Activated naive CD8-positive, alpha-beta T cell treated with anti-CD3 and anti-CD28 coated beads for 36 hours (primary cell): ENCODE measurements around the gene BAZ2B. TPM values are rescaled to one million over a fixed set of nuclear protein-coding genes. Genes with fewer than 3 reads are reported as not detected.

Experiments used
- DNase-seq: peaks from one replicate; pipeline ENCODE4 v3.0.0; 2021
- H3K27ac Mint-ChIP-seq: one replicate; pipeline ENCODE4 v1.8.0; 2022; ENCODE audit warnings: mild to moderate bottlenecking, moderate library complexity, mixed read lengths
- H3K27me3 Mint-ChIP-seq: one replicate; pipeline ENCODE4 v1.8.0; 2022; ENCODE audit warnings: mild to moderate bottlenecking, mixed read lengths
- H3K36me3 Mint-ChIP-seq: one replicate; pipeline ENCODE4 v1.8.0; 2021; ENCODE audit warnings: mild to moderate bottlenecking, mixed read lengths
- H3K4me1 Mint-ChIP-seq: one replicate; pipeline ENCODE4 v1.8.0; 2021; ENCODE audit warnings: mixed read lengths
- H3K4me3 Mint-ChIP-seq: one replicate; pipeline ENCODE4 v1.8.0; 2022; ENCODE audit warnings: mild to moderate bottlenecking, moderate library complexity, mixed read lengths
- H3K9me3 Mint-ChIP-seq: one replicate; pipeline ENCODE4 v1.8.0; 2022; ENCODE audit warnings: mixed read lengths
- total RNA-seq, 2 experiments: library from RNA; stranded (reverse); gene quantifications; one replicate each; pipeline ENCODE4 v1.2.3, GENCODE V29; 2021

Gene BAZ2B
- total RNA-seq, 2 experiments from 2014 or later, result 8.3 TPM

DNA sequence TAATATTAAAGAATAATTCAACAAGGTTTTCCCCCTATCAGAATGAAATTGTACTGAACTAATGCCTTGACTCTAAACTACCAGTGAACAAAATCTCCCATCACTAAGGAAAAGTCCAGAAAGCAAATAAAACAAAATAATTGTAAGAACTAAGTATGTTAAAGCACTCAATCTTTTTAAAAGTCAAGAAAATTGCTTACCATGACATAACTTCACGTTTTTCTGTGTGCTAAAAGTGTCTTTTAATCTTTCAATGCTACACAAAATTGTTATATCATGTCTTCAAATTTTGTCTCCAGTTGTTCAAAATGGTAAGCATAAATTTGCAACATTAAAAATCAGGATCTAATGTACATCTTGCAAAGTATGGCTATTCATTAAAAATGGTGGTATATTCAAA, 156.1 kb downstream of the BAZ2B start:
- H3K36me3 Mint-ChIP-seq, result peaks cover 6% of the 10 kb centered on the region
- H3K4me1 Mint-ChIP-seq, result peaks cover 18% of the 10 kb centered on the region
- peaks cover 2% of the 10 kb centered on the region for H3K9me3 Mint-ChIP-seq
- no peak for DNase-seq
- no peak overlapping the region for H3K27ac Mint-ChIP-seq
- no peaks in the 10 kb centered on the region for H3K27me3 Mint-ChIP-seq
- H3K4me3 Mint-ChIP-seq, result no peak overlapping the region

DNA sequence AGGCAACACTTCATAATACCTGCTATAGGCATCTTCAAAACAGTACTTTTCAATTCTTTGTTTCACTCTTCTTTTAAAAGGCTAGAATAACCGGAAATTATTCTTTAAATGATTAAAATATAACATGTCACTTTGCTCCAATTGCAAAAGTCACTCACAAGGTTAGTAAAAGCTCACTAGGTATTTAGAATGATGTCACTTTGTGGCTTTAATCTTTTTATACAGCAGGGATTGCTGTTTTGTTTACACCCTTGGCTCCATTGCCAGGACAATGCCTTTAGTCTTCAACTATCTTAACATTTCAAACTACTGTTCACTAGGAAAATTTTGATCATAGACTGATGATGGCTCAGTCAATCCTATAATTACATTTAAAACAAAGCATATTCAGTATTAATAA, 157.1 kb downstream of the BAZ2B start:
- no peak for DNase-seq
- Mint-ChIP-seq H3K9me3 (peaks cover 2% of the 10 kb centered on the region), H3K4me3 (no peak overlapping the region), H3K27me3 (no peaks in the 10 kb centered on the region), H3K27ac (no peak overlapping the region), H3K4me1 (peaks cover 19% of the 10 kb centered on the region), H3K36me3 (peaks cover 6% of the 10 kb centered on the region)

DNA sequence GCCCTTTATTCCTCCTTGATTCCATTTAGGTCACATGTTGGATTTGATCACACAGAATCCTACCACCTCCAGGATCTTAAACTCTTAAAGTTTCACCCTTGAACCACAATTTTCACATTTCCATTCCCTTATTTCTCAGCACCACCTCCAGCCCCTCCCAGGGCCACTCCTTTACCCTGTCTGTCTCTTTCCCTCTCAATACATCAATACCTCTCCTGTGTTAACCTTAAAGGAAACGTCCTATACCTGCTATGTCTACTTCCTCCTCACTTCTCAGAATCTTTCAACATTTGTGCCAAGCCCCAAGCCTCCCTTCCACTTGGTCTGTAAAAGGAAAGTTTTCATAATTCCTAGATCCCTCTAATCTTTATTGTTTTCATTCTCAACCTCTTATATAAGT, 158.8 kb downstream of the BAZ2B start:
- no peak overlapping the region for H3K27ac Mint-ChIP-seq
- H3K4me1 Mint-ChIP-seq, result peaks cover 19% of the 10 kb centered on the region
- peaks cover 6% of the 10 kb centered on the region for H3K36me3 Mint-ChIP-seq
- H3K9me3 Mint-ChIP-seq, result peaks cover 2% of the 10 kb centered on the region
- H3K4me3 Mint-ChIP-seq, result no peak overlapping the region
- no peaks in the 10 kb centered on the region for H3K27me3 Mint-ChIP-seq
- DNase-seq, result no peak

DNA sequence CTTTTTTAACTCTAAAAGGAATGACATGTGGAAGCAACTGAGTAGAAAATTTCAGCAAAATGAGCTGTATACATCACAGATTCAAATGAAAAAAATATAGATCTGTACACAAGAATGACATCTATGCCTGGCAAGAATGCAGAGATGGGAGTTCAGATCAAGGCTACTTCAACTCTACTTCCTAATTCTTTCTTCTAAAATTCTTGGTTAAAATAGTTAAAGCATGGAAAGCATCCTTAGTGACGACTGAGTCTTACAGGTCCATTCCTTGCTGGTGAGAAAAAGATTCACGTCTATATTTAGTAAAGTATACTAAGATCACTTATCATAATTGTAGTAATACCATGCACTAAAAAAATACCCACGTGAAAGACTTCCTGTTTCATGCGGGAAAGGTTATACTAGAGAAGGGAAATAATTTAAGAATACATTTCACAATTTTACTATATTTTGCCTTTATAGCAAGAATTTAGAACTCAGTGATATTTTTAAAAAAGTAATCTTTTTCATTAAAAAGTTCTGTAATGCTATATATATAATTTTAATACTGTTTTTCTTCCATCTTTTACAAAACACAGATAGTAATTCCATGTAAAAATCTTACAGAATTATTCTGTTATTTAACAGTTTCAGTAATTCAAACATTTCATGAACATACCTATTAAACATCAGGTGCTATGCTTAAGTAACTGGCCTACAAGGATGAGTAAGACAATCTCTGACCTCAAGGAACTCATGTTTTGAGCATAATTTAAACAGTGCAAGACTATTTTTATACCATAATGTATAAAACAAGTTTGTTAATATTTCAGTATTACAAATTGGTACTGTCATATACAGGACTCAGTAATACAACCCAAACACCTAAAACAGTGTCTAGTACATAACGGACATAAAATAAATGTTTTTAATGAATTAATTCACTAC, 159.6 kb downstream of the BAZ2B start:
- Mint-ChIP-seq H3K36me3 (peaks cover 6% of the 10 kb centered on the region), H3K27me3 (no peaks in the 10 kb centered on the region), H3K4me1 (peaks cover 19% of the 10 kb centered on the region), H3K4me3 (no peak overlapping the region), H3K27ac (no peak overlapping the region), H3K9me3 (peaks cover 2% of the 10 kb centered on the region)
- DNase-seq, result no peak

DNA sequence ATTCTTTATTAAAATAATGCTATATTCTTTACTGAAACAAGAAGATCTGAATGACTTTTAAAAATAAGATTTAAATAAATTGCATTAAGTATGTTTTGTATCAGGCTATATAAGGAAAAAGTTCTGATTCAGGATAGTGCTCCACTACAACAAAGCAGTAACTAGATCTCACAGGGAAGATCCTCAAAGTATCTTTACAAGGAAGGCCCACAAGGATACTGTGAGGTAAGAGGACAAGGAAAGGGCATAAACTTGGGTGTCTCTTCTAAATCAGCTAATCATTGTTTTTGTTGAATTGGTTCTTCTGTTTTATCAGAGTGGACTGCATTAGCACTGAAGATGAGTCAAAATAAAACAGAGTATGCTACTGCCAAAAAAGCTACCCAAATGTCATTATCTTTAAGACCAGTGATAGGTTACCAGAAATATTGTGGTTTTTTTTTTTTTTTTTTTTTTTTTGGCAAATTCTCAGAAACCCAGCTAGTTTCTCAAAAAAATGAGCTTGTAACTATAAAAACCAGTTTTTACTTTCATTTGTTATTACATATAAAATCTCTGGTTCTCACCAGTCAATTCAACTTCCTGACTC, 160.9 kb downstream of the BAZ2B start:
- no peak overlapping the region for H3K4me3 Mint-ChIP-seq

DNA sequence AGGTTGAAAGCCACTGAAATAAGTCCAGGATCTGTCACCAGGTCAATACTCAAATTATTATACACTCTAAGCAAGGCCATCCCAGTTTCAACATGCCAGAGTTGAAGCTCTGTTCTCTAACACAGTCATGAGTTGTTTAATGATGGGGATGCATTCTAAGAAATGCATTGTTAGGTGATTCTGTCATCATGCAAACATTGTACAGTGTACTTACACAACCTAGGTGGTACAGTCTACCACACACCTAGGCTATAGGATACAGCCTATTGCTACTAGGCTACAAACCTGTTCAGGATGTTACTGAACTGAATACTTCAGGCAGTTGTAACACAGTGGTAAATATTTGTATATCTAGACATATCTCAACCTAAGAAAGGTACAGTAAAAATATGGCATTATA, 162.2 kb downstream of the BAZ2B start:
- no peak overlapping the region for H3K27ac Mint-ChIP-seq
- H3K36me3 Mint-ChIP-seq, result peaks cover 6% of the 10 kb centered on the region
- peaks cover 2% of the 10 kb centered on the region for H3K9me3 Mint-ChIP-seq
- DNase-seq, result no peak
- H3K27me3 Mint-ChIP-seq, result no peaks in the 10 kb centered on the region
- H3K4me1 Mint-ChIP-seq, result peaks cover 19% of the 10 kb centered on the region
- H3K4me3 Mint-ChIP-seq, result no peak overlapping the region

More for the DNA sequence above, 160.9 kb downstream of the BAZ2B start:
- H3K27ac Mint-ChIP-seq, result peak overlapping the region; percentile 63
- H3K36me3 Mint-ChIP-seq, result peaks cover 6% of the 10 kb centered on the region
- DNase-seq, result no peak
- H3K27me3 Mint-ChIP-seq, result no peaks in the 10 kb centered on the region
- H3K4me1 Mint-ChIP-seq, result peaks cover 19% of the 10 kb centered on the region
- peaks cover 2% of the 10 kb centered on the region for H3K9me3 Mint-ChIP-seq

DNA sequence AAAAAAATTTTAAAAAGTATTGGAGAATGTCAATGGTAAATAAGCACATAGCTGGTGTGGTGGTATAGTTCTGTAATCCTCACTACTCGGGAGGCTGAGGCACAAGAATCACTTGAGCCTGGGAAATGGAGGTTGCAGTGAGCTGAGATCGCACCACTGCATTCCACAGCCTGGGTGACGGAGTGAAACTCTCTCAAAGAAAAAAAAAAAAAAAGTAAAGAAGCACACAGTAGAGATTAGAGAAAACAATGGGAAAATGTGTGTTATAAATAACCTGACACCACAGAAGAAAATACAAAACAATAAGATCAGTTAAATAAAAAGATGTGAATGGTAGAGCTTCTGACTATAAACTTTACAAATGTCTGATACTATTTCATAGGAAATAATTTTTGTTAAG, 166.2 kb downstream of the BAZ2B start:
- no peak overlapping the region for H3K4me3 Mint-ChIP-seq
- no peak overlapping the region for H3K27ac Mint-ChIP-seq
- peaks cover 11% of the 10 kb centered on the region for H3K36me3 Mint-ChIP-seq
- no peaks in the 10 kb centered on the region for H3K9me3 Mint-ChIP-seq
- H3K4me1 Mint-ChIP-seq, result peaks cover 2% of the 10 kb centered on the region
- no peak for DNase-seq
- H3K27me3 Mint-ChIP-seq, result no peaks in the 10 kb centered on the region

DNA sequence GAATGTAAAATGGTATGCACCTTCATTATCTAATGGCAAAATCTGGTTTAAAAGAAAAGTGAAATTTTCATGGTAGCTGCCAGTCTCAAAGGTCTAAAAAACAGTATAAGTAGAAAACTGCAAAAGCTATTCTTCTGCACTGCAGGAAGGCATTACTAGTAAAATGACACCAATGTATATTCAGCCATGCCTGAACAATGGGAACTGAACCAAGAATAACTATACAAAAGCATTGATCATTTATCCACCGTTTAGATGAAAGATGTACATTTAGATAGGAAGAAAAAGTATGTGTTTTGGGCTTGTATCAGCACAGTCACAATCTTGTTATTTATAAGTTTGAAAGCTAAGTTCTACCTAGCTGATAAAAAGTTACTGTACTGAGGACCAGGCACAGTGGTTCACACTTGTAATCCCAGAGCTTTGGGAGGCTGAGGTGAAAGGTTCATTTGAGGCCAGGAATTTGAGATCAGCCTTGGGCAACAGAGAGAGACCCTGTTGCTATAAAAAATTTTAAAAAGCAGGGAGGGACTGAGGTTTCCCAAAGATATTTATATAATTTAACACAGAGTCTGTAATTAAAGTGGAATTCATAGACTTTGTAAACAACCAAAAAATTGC, 166.7 kb downstream of the BAZ2B start:
- Mint-ChIP-seq H3K9me3 (no peaks in the 10 kb centered on the region), H3K27ac (no peak overlapping the region), H3K4me3 (no peak overlapping the region)

DNA sequence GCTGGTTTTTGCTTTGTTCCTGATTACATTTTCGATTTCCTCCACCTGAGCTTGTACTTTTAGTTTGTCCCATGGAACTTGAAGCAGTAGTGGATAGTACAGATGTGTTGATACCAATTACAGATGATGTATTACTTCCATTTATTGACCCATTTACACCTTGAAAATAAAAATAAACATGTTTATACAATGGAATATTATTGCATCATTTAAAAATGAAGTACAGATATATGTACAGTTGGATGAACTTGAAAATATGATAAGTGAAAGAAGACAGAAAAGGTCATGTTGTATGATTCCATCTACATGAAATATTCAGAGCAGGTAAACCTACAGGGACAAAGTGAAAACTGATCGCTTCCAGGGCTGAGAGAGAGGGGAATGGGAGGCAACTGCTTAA, 169.5 kb downstream of the BAZ2B start:
- H3K27ac Mint-ChIP-seq, result no peak overlapping the region
- no peaks in the 10 kb centered on the region for H3K27me3 Mint-ChIP-seq
- no peak for DNase-seq
- H3K9me3 Mint-ChIP-seq, result no peaks in the 10 kb centered on the region
- peaks cover 3% of the 10 kb centered on the region for H3K4me1 Mint-ChIP-seq
- peaks cover 13% of the 10 kb centered on the region for H3K36me3 Mint-ChIP-seq
- H3K4me3 Mint-ChIP-seq, result no peak overlapping the region

More for the DNA sequence above, 166.7 kb downstream of the BAZ2B start:
- no peak for DNase-seq
- peaks cover 3% of the 10 kb centered on the region for H3K4me1 Mint-ChIP-seq
- H3K27me3 Mint-ChIP-seq, result no peaks in the 10 kb centered on the region
- H3K36me3 Mint-ChIP-seq, result peaks cover 13% of the 10 kb centered on the region

DNA sequence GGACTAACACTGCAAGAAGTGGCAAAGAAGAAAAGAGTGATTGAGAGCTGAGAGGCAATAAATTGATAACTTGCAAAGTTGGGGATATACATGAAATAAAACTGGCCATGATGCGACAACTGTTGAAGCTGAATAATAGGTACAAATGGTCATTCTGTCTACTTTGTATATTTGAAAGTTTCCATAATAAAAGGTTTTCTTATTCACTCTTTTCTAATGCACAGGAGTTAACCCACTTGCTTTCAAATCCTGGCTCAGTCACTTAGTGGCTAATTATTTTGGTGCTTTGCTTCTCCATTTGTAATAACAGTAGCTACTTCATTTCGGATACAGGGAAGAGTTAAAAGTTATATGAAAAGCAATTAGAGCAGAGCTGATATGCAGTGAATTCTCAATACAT, 170.1 kb downstream of the BAZ2B start:
- no peaks in the 10 kb centered on the region for H3K9me3 Mint-ChIP-seq
- peaks cover 13% of the 10 kb centered on the region for H3K36me3 Mint-ChIP-seq
- no peak for DNase-seq
- H3K27me3 Mint-ChIP-seq, result no peaks in the 10 kb centered on the region
- H3K4me3 Mint-ChIP-seq, result no peak overlapping the region
- H3K27ac Mint-ChIP-seq, result no peak overlapping the region
- peaks cover 3% of the 10 kb centered on the region for H3K4me1 Mint-ChIP-seq

DNA sequence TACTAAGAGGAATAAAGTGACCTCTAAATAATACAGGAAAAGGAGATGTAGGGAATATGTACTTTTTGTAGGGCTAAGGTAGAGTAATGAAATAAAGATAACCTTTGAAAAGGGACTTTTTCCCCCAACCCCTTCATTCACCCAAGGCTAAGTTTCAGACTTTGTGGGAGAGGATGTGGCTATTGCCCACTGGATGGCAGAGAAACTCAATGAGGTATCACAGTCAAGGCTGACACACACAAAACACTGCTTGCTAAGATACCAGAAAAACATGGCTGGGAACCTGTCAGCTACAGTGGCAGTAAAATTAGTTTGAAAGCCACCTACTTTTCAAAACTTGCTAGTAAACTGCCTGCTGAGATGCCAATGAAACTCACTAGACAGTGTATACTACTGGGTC, 171.0 kb downstream of the BAZ2B start:
- Mint-ChIP-seq H3K27me3 (no peaks in the 10 kb centered on the region), H3K9me3 (no peaks in the 10 kb centered on the region), H3K36me3 (peaks cover 13% of the 10 kb centered on the region), H3K27ac (no peak overlapping the region), H3K4me3 (no peak overlapping the region), H3K4me1 (peaks cover 3% of the 10 kb centered on the region)
- no peak for DNase-seq

DNA sequence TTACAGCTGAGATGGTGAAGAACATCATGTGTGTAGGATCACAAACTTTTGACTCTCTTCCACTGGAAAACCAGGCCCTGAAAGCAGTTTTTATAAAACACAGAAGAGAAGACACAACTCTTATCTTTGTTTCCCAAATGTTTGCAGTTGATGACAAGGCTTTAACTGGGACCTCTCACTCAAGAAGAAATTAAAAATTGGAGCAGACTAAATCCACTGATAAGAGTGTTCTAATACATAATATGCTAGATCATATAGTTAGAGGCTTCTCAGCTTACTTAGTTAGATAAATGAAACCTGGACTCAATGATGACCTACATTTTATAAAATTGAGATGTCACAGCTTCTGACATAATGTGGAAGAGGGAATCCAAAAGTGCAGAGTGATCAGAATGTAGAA, 171.6 kb downstream of the BAZ2B start:
- Mint-ChIP-seq H3K36me3 (peaks cover 13% of the 10 kb centered on the region), H3K9me3 (no peaks in the 10 kb centered on the region), H3K27ac (no peak overlapping the region), H3K27me3 (no peaks in the 10 kb centered on the region), H3K4me1 (peaks cover 3% of the 10 kb centered on the region), H3K4me3 (no peak overlapping the region)
- DNase-seq, result no peak

DNA sequence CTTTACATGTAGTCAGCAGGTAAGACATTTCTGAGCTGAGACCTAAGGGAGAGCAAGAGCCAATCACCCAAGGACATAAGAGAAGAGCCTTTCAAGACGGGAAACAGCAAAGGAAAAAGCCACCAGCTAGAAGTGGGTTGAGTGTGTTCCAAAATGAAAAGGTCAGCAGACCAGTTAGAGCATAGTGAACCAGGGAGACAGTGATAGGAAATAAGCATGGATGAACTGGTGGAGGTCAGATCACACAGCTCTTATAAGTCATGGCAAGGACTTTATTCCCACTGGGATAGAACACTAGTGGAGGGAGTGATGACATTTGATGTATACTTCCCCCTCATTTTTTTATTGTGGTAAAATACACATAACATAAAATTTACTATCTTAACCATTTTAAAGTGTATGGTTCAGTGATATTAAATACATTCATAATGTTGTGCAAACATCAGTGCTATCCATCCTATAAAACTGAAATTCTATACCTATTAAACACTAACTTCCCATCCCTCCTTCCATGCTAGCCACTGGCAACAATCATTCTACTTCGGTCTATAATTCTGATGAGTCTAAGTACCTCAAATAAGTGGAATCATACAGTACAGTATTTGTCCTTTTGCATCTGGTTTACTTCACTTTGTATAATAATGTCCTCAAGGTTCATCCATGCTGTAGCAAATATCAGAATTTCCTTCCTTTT, 174.0 kb downstream of the BAZ2B start:
- no peak overlapping the region for H3K4me3 Mint-ChIP-seq
- no peak overlapping the region for H3K27ac Mint-ChIP-seq
- no peaks in the 10 kb centered on the region for H3K27me3 Mint-ChIP-seq
- H3K9me3 Mint-ChIP-seq, result no peaks in the 10 kb centered on the region
- DNase-seq, result no peak
- peaks cover 18% of the 10 kb centered on the region for H3K36me3 Mint-ChIP-seq
- peaks cover 3% of the 10 kb centered on the region for H3K4me1 Mint-ChIP-seq

DNA sequence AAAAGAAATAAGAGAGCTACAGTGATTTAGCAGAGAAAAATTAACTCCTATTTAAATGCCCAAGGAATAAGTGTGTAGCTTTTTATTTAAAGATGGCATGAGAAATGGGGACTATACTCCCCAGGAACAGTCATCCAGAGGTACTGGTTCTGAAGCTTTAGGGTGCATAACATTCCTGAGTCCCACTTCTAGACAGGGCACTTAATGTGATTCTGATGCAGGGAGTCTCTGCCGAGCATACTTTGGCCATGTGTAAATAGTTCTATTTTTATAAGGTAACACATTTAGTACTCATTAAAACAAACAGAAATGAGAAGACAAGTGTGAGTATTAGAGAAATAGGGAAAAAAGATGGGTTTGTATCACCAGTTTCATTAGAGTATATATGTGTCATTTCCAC, 175.2 kb downstream of the BAZ2B start:
- no peak for DNase-seq
- Mint-ChIP-seq H3K4me3 (no peak overlapping the region), H3K27ac (no peak overlapping the region), H3K4me1 (peaks cover 3% of the 10 kb centered on the region), H3K36me3 (peaks cover 16% of the 10 kb centered on the region), H3K9me3 (no peaks in the 10 kb centered on the region), H3K27me3 (no peaks in the 10 kb centered on the region)

DNA sequence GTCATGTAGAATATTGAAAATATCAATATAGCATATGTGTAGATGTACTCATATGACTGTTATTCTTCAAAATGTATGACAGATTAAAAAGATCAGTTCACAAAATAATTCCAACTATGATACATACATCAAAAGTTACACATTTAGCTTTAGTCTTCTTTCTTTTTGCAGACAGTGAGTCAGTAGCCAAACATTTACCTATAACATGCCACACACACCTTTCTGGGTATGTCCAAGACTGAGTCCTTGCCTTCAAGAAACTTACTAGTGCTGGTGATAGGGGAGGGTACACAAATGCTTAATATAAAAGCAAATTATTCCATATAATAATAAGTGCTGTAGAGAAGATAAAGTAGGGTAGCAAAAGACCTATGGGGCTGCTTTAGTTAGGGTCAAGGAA, 176.9 kb downstream of the BAZ2B start:
- no peaks in the 10 kb centered on the region for H3K4me1 Mint-ChIP-seq
- H3K4me3 Mint-ChIP-seq, result no peak overlapping the region
- no peak overlapping the region for H3K27ac Mint-ChIP-seq
- no peak for DNase-seq
- peaks cover 9% of the 10 kb centered on the region for H3K36me3 Mint-ChIP-seq
- H3K9me3 Mint-ChIP-seq, result no peaks in the 10 kb centered on the region
- H3K27me3 Mint-ChIP-seq, result no peaks in the 10 kb centered on the region
